Measurements from ENCODE around the gene C4BPB.

The C4BPB gene

GRCh38 chr1:207140536-207140935, 51.9 kb downstream of the C4BPB start:
- no peak for DNase-seq (ENCODE audit: low read depth, low spot score)

DNA sequence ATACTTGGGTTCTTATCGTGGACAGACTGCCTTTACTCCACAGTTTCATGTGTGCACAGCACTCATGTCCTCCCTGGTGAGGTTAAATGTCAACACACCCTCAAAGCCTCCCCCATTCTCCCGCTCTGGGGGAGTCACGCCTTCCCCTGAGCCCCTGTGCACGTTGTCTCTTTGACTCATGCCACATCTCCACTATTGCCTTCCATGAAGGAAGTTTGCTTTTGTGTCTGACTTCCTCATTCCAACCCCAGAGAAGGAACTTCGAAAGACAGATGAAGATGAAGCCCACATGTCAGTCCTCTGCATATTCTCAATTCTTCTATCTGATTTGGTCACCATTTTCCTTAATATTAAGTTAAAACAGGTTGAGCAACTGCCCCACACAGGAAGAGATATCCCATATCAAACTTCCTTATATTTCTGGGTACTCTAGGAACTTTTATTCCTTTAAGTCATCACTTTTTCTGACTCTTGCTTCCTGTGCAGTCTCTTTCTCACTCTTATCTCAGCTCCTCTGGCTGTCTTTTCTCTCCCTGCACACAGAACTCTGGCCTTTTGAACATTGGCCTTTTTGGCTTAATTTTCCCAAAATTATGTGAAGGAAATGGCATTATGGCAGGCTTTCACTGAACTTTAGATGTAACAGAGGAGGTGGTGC, 56.9 kb downstream of the C4BPB start:
- DNase-seq (ENCODE audit: low read depth, low spot score), result no peak
